K562 (cell line): Measurements from ENCODE around the gene EFNA1. TPM values are rescaled to one million over a fixed set of nuclear protein-coding genes. Genes with fewer than 3 reads are reported as not detected.

Experiments
- ATAC-seq: fragments of 200-7000 bp; cut with Tn5 transposase; 3 replicates; pipeline ENCODE4 v1.9.1; 2020; ENCODE audit warnings: moderate library complexity
- BruUV-seq: library from RNA; stranded (reverse); fragments of 400-500 nt; replicated peaks from 2 replicates; lab custom pipeline; 2021; lab: Mats Ljungman, UMichigan
- CTCF ChIA-PET: fragments of 300-600 bp; formaldehyde crosslinking; extraction: SDS; loops from one replicate; lab custom pipeline; 2021; ENCODE audit warnings: low intra/inter-chr PET ratio; lab: Yijun Ruan, JAX
- POLR2A ChIA-PET: fragments of 300-600, 350-650 bp; sonication (Branson Sonifier 250); formaldehyde crosslinking; extraction: SDS; loops from one replicate; lab custom pipeline; 2021; ENCODE audit warnings: antibody characterized with exemption, inconsistent platforms; lab: Yijun Ruan, JAX
- DNase-seq, 4 experiments: peaks; one replicate each; pipeline versions ENCODE4 v3.0.0 to v3.0.0-alpha.2; 2011 to 2018; ENCODE audit warnings: low spot score in 3 of 4, mixed read lengths in 3 of 4; ENCODE audit errors: extremely low read depth in 1 of 4
- FAIRE-seq: peaks from 2 replicates; lab custom pipeline; 2011; peaks lifted over from hg19 to GRCh38; lab: Jason Lieb, UNC
- H2AFZ ChIP-seq: 2 replicates; pipeline ENCODE4 v1.6.0; 2011; ENCODE audit warnings: low read depth, low read length, control low read depth, inconsistent platforms
- H3K27ac ChIP-seq: fragments of 200-600 bp; 3 replicates; pipeline ENCODE4 v1.8.0; 2011; ENCODE audit warnings: low read depth, mild to moderate bottlenecking, control low read depth, inconsistent platforms, low read length, moderate library complexity, mixed read lengths; ENCODE audit errors: extremely low read depth
- H3K27me3 ChIP-seq, 2 experiments: fragments of 300-600 bp in 1 of 2; 2 replicates in 1 of 2; 3 replicates in 1 of 2; pipeline versions ENCODE4 v1.6.0 to v1.8.0; 2011; ENCODE audit warnings: inconsistent platforms in 2 of 2, low read length in 2 of 2, mild to moderate bottlenecking in 1 of 2, mixed read lengths in 1 of 2, moderate library complexity in 1 of 2; ENCODE audit not compliant: control insufficient read depth in 2 of 2, insufficient read depth in 2 of 2
- H3K36me3 ChIP-seq: fragments of 300-600 bp; 3 replicates; pipeline ENCODE4 v1.8.0; 2011; ENCODE audit warnings: mild to moderate bottlenecking, low read length, inconsistent platforms; ENCODE audit not compliant: control insufficient read depth, insufficient read depth
- H3K4me1 ChIP-seq, 2 experiments: fragments of 200-600 bp in 1 of 2; replicated peaks in 1 of 2; 2 replicates in 1 of 2; 3 replicates in 1 of 2; pipeline versions ENCODE4 v1.5.1 to v1.8.0; 2011; ENCODE audit warnings: inconsistent platforms in 2 of 2, low read length in 2 of 2, mild to moderate bottlenecking in 1 of 2, mixed read lengths in 1 of 2, moderate library complexity in 1 of 2; ENCODE audit not compliant: control insufficient read depth in 2 of 2, insufficient read depth in 2 of 2
- H3K4me2 ChIP-seq: 2 replicates; pipeline ENCODE4 v1.6.1; 2011; ENCODE audit warnings: low read length, control low read depth, inconsistent platforms, mixed read lengths; ENCODE audit not compliant: insufficient read depth
- H3K4me3 ChIP-seq: fragments of 200-600 bp; sonication (generic), shearing (Covaris generic); 2 replicates; pipeline ENCODE4 v1.5.1; 2016; ENCODE audit warnings: control low read depth, inconsistent platforms
- H3K79me2 ChIP-seq: fragments of 200-600 bp; 3 replicates; pipeline ENCODE4 v1.8.0; 2011; ENCODE audit warnings: low read length, inconsistent platforms; ENCODE audit not compliant: control insufficient read depth, insufficient read depth
- H3K9ac ChIP-seq, 2 experiments: 2 replicates each; pipeline versions ENCODE4 v1.6.0 to v1.6.1; 2011; ENCODE audit warnings: low read depth in 2 of 2, low read length in 2 of 2, control low read depth in 1 of 2, inconsistent platforms in 1 of 2, mild to moderate bottlenecking in 1 of 2, mixed read lengths in 1 of 2; ENCODE audit not compliant: insufficient read depth in 1 of 2
- H3K9me1 ChIP-seq: one replicate; pipeline ENCODE4 v1.6.0; 2011; ENCODE audit warnings: inconsistent platforms, mild to moderate bottlenecking, low read length, moderate library complexity; ENCODE audit not compliant: control insufficient read depth, insufficient read depth
- H3K9me3 ChIP-seq: replicated peaks from 2 replicates; pipeline ENCODE4 v1.5.1; 2011; ENCODE audit warnings: low read depth, low read length, inconsistent platforms; ENCODE audit not compliant: control insufficient read depth, insufficient read depth
- H4K20me1 ChIP-seq: replicated peaks from 2 replicates; pipeline ENCODE4 v1.6.1; 2011; ENCODE audit warnings: low read length, inconsistent platforms, mixed read lengths; ENCODE audit not compliant: control insufficient read depth, insufficient read depth
- GATAD2A ChIP-seq: fragments of 450-650 bp; IDR thresholded peaks from 2 replicates; pipeline ENCODE4 v1.6.1; 2017
- KDM5B ChIP-seq: fragments of 200-600 bp; sonication (generic); IDR thresholded peaks from 2 replicates; pipeline ENCODE4 v1.6.1; 2012; ENCODE audit warnings: low read depth, mild to moderate bottlenecking, moderate library complexity, low read length, control low read depth, inconsistent platforms; ENCODE audit not compliant: insufficient replicate concordance
- SPI1 ChIP-seq: IDR thresholded peaks from 2 replicates; pipeline ENCODE4 v1.6.1; 2011; ENCODE audit warnings: low read depth, low read length, control low read depth, borderline replicate concordance
- ZBTB7A ChIP-seq: IDR thresholded peaks from 2 replicates; pipeline ENCODE4 v1.6.1; 2011; ENCODE audit warnings: low read depth, mild to moderate bottlenecking, low read length, moderate library complexity, borderline replicate concordance; ENCODE audit not compliant: control insufficient read depth
- ZNF143 ChIP-seq: sonication (generic); formaldehyde crosslinking; IDR thresholded peaks from 2 replicates; pipeline ENCODE4 v1.9.0; 2022; ENCODE audit warnings: mild to moderate bottlenecking, missing genetic modification reagents
- WGBS: fragments of 100-300 bp; shearing (Covaris generic); methylation state at CpG from one replicate; pipeline ENCODE4 v1.1.6; 2016; ENCODE audit warnings: low coverage, mixed read lengths; ENCODE audit not compliant: insufficient coverage; ENCODE audit errors: missing lambda C conversion rate; 5-methylcytosine and 5-hydroxymethylcytosine counted together
- in situ Hi-C: fragments of 300-500 bp; cut with MboI; formaldehyde crosslinking; loops from 4 replicates; pipeline ENCODE4 v1.15.0; 2018; ENCODE audit warnings: inconsistent platforms, mixed read lengths
- intact Hi-C: fragments of 100-400 bp; cut with micrococcal nuclease; formaldehyde crosslinking; loops from 2 replicates; pipeline ENCODE4 v1.14.2; 2022
- polyA plus RNA-seq, 8 experiments: library from polyadenylated mRNA; depleted of rRNA in 4 of 8; stranded (reverse) in 5 of 8; unstranded in 3 of 8; fragments of >200 nt; fragmentation: Nextera tagmentation in 2 of 8; fragmentation: Illumina TruSeq in 1 of 8; extraction: Ambion mirVana in 2 of 8; extraction: Trizol in 1 of 8; gene quantifications; 2 replicates each; pipeline versions ENCODE4 v1.2.1 to v1.2.3, GENCODE V29; 2011 to 2014; ENCODE audit warnings: inconsistent platforms in 1 of 8, missing spikeins in 1 of 8
- total RNA-seq, 7 experiments: library from RNA; depleted of rRNA in 6 of 7; stranded (reverse); fragments of >200 nt in 6 of 7; fragmentation: Illumina TruSeq in 2 of 7; extraction: Trizol in 2 of 7; gene quantifications; 2 replicates each; pipeline versions ENCODE4 v1.2.1 to v1.2.3, GENCODE V29; 2011 to 2021; ENCODE audit warnings: low replicate concordance in 1 of 7
- TF ChIP-seq, protein P1 (sequence below), 2 experiments: fragments of 450-650 bp; formaldehyde crosslinking in 1 of 2; IDR thresholded peaks; 2 replicates each; pipeline versions ENCODE4 v1.4.0 to v1.6.1; 2014 to 2020; ENCODE audit warnings: mild to moderate bottlenecking in 2 of 2, borderline replicate concordance in 1 of 2, low read depth in 1 of 2

Gene EFNA1
- total and polyA plus RNA-seq, 9 of the 15 experiments (the other 6 are each of a cell fraction or from before 2014, with no cell fraction given): 2.1 to 9.3 (median 3.0) TPM

DNA sequence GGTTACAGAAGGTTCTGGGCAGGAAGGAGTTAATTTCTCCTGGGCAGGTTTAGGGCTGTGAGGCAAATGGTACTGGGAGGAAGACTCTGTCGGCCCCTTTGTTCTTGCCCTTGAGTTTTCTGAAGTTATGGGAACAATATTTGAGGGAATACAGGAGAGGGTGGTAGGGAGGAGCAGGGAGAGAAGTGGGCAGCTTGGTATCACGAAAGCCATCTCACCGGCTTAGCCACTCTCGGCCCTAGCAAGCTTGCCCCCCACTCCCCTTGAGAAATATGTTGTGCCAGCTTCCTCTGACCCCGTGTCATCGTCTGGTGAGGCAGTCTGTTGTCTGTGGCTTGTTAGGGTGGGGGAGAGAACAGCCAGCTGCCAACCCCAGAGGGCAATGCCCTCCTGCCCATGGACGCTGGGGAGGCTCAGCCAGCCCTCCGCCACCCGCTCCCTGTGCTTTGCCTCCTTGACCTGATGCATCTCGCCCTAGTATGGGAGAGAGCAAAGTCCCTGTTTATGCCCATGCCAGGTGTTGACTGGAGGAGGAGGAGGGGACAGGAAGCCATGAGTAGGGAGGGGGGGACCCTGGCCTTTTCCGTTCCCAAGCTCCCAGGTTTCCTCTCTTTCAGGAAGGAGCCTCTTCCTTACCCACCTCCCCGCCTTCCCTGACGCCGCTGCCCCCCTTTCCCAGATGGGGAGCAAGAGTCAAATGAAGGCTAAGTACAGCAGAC is 1.2 kb downstream of the EFNA1 start:
- Histone ChIP-seq H3K9me3 (no peaks in the 10 kb centered on the region), H3K27me3 (no peaks in the 10 kb centered on the region), H3K9ac (peak overlapping the region in 1 of 2 experiments; percentile 92; a peak in 2 of 4 replicates), H3K4me2 (peak overlapping the region; percentile 80; the same call in 1 of the 2 replicates), H3K79me2 (peaks cover 2% of the 10 kb centered on the region; the same call in 1 of the 3 replicates), H2AFZ (no peak overlapping the region), H3K4me1 (peaks cover 47 to 65% of the 10 kb centered on the region in 2 experiments), H4K20me1 (no peaks in the 10 kb centered on the region), H3K4me3 (no peak overlapping the region), H3K27ac (no peak overlapping the region), H3K9me1 (no peaks in the 10 kb centered on the region), H3K36me3 (peaks cover 14% of the 10 kb centered on the region; the same call in 1 of the 3 replicates)
- CTCF ChIA-PET: no interaction called here
- in situ Hi-C loops: no loop called here
- TF ChIP-seq KDM5B: peak; percentile 20
- TF ChIP-seq GATAD2A: peak; percentile 64; the same call in 1 of the 2 replicates
- TF ChIP-seq, protein P1, sequence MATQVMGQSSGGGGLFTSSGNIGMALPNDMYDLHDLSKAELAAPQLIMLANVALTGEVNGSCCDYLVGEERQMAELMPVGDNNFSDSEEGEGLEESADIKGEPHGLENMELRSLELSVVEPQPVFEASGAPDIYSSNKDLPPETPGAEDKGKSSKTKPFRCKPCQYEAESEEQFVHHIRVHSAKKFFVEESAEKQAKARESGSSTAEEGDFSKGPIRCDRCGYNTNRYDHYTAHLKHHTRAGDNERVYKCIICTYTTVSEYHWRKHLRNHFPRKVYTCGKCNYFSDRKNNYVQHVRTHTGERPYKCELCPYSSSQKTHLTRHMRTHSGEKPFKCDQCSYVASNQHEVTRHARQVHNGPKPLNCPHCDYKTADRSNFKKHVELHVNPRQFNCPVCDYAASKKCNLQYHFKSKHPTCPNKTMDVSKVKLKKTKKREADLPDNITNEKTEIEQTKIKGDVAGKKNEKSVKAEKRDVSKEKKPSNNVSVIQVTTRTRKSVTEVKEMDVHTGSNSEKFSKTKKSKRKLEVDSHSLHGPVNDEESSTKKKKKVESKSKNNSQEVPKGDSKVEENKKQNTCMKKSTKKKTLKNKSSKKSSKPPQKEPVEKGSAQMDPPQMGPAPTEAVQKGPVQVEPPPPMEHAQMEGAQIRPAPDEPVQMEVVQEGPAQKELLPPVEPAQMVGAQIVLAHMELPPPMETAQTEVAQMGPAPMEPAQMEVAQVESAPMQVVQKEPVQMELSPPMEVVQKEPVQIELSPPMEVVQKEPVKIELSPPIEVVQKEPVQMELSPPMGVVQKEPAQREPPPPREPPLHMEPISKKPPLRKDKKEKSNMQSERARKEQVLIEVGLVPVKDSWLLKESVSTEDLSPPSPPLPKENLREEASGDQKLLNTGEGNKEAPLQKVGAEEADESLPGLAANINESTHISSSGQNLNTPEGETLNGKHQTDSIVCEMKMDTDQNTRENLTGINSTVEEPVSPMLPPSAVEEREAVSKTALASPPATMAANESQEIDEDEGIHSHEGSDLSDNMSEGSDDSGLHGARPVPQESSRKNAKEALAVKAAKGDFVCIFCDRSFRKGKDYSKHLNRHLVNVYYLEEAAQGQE (IDR thresholded peaks at IDR 0.05; ENCODE audit: borderline replicate concordance): no peak
- TF ChIP-seq, protein P1 (CRISPR knock-in tag; IDR thresholded peaks at IDR 0.05; ENCODE audit: low read depth): no peak
- no peak for TF ChIP-seq SPI1
- TF ChIP-seq ZNF143 (CRISPR knock-in tag): 0 out of 2 replicates have a peak, but pooled peaks have one; percentile 10
- TF ChIP-seq ZBTB7A: no peak
- DNase-seq (no peak), FAIRE-seq (no peak), ATAC-seq (no peak)
- intact Hi-C loops: no loop called here
- TSS peak; percentile 61 for BruUV-seq
- 63% methylated on average over 12 of the region's 14 CpGs for WGBS
- POLR2A ChIA-PET: interaction anchor here (1.5 kb wide), 1 partner anchor 8 kb away, joined by 5 read pairs; no protein-coding TSS in a partner anchor
